Tibial nerve (tissue), 4 donors: ENCODE results near the gene KLF13.

Experiments used
- EP300 ChIP-seq, 2 donors: sonication (generic); formaldehyde crosslinking; IDR thresholded peaks; one replicate each; pipeline ENCODE4 v1.6.1; 2017; ENCODE audit warnings: antibody characterized with exemption in 2 of 2, mild to moderate bottlenecking in 1 of 2
- POLR2A ChIP-seq, 2 donors: fragments of 450-650 bp; IDR thresholded peaks; one replicate each; pipeline ENCODE4 v1.6.1; 2017; ENCODE audit warnings: antibody characterized with exemption in 2 of 2, mild to moderate bottlenecking in 2 of 2, moderate library complexity in 2 of 2
- TF ChIP-seq, protein P1 (sequence below), 5 experiments: fragments of 200-600 bp in 3 of 5; fragments of 450-650 bp in 2 of 5; sonication (generic) in 3 of 5; IDR thresholded peaks; one replicate each; pipeline ENCODE4 v1.5.1; 2016 to 2019; ENCODE audit warnings: antibody characterized with exemption in 5 of 5, mild to moderate bottlenecking in 3 of 5, moderate library complexity in 2 of 5

DNA sequence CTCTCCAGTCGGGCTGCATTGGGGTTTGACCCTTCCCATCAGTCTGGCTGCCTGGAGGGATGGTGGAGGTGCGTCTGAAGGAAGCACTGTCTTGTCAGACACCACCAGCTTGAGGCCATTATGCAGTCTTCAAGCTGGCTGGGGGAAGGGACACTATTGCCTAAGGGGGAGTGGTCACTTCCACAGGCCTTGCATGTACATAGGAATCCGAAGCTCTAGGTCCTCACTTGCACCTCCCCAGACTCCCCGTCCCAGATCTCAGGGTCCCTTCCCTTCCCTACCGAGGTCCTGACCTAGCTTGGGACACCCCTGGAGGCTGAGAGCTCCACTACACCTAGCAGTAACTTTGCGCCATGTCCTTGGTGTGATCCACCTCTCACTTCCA is 48.6 kb upstream of the KLF13 start:
- TF ChIP-seq, protein P1, sequence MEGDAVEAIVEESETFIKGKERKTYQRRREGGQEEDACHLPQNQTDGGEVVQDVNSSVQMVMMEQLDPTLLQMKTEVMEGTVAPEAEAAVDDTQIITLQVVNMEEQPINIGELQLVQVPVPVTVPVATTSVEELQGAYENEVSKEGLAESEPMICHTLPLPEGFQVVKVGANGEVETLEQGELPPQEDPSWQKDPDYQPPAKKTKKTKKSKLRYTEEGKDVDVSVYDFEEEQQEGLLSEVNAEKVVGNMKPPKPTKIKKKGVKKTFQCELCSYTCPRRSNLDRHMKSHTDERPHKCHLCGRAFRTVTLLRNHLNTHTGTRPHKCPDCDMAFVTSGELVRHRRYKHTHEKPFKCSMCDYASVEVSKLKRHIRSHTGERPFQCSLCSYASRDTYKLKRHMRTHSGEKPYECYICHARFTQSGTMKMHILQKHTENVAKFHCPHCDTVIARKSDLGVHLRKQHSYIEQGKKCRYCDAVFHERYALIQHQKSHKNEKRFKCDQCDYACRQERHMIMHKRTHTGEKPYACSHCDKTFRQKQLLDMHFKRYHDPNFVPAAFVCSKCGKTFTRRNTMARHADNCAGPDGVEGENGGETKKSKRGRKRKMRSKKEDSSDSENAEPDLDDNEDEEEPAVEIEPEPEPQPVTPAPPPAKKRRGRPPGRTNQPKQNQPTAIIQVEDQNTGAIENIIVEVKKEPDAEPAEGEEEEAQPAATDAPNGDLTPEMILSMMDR (IDR thresholded peaks at IDR 0.05): no peak
- no peak for TF ChIP-seq POLR2A (IDR thresholded peaks at IDR 0.05)
- TF ChIP-seq EP300 (IDR thresholded peaks at IDR 0.05): no peak
